ENCODE measurements around the gene CMKLR1. TPM values are rescaled to one million over a fixed set of nuclear protein-coding genes. Genes with fewer than 3 reads are reported as not detected.

The CMKLR1 gene
- total RNA-seq, 4 donors from 2014 or later: 10.2 to 14.5 (median 12.6) TPM

DNA sequence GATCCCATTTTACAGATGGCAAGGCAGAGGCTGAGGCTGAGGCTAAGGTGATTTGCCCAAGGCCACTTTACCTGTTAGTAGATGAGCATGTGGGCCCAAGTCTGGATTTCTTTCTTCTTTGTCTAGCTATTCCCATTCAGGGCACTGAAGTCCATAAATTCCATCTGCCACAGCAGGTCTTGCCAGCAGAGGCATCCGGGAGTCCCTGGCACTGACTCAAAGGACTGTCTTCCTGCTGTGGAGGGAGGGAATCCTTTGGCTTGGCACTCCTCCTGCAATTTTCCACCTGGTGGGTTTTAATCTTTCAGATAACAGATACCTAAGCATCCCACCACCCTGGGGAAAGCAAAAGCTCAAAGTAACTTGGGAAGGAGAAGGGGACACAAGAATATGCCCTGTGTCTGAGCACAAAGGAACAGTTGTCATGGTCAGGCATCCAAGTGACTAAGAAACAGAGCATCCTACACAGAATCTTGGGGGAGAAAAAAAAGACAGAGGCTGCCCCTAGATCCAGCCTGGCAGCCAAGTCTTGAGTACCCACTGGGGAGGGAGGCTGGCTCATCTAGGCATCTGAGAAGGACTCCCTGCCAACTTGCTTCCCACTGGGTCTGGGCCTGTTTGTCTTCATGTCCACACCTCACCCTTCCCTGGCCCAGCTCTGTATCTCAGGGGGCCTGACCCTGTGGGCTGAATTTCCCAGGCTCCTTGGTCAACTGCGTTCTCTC, 35.6 kb upstream of the CMKLR1 start:
- WGBS: 44% methylated on average over 2 of the region's 2 CpGs

GRCh38 chr12:108373111-108373510, 34.0 kb upstream of the CMKLR1 start:
- WGBS: 8% methylated on average over 1 of the region's 1 CpG
- intact Hi-C loops (cut with DNase I): no loop called here
- Histone ChIP-seq H3K4me3 (no peak overlapping the region), H3K27me3 (no peaks in the 10 kb centered on the region), H3K4me1 (peaks cover 0 to 14% (median 9%) of the 10 kb centered on the region in 4 donors), H3K27ac (replicated peaks in 1 of 4) (no peak overlapping the region), H3K36me3 (no peaks in the 10 kb centered on the region), H3K9me3 (peaks cover 0 to 32% (median 16%) of the 10 kb centered on the region in 4 donors)
- DNase-seq (ENCODE audit: extremely low spot score): no peak
- TF ChIP-seq EP300 (IDR thresholded peaks at IDR 0.05): no peak
- no peak for TF ChIP-seq POLR2A (IDR thresholded peaks at IDR 0.05; ENCODE audit: low read depth)
- no peak for TF ChIP-seq POLR2AphosphoS5 (IDR thresholded peaks at IDR 0.05)
- TF ChIP-seq, protein P1, sequence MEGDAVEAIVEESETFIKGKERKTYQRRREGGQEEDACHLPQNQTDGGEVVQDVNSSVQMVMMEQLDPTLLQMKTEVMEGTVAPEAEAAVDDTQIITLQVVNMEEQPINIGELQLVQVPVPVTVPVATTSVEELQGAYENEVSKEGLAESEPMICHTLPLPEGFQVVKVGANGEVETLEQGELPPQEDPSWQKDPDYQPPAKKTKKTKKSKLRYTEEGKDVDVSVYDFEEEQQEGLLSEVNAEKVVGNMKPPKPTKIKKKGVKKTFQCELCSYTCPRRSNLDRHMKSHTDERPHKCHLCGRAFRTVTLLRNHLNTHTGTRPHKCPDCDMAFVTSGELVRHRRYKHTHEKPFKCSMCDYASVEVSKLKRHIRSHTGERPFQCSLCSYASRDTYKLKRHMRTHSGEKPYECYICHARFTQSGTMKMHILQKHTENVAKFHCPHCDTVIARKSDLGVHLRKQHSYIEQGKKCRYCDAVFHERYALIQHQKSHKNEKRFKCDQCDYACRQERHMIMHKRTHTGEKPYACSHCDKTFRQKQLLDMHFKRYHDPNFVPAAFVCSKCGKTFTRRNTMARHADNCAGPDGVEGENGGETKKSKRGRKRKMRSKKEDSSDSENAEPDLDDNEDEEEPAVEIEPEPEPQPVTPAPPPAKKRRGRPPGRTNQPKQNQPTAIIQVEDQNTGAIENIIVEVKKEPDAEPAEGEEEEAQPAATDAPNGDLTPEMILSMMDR (IDR thresholded peaks at IDR 0.05): peak in 1 of 3 experiments; percentile 2

More for the DNA sequence above, 35.6 kb upstream of the CMKLR1 start:
- Histone ChIP-seq H3K36me3 (no peaks in the 10 kb centered on the region), H3K4me3 (no peak overlapping the region), H3K9me3 (peaks cover 0 to 32% (median 16%) of the 10 kb centered on the region in 4 donors), H3K4me1 (peaks cover 0 to 14% (median 9%) of the 10 kb centered on the region in 4 donors), H3K27me3 (no peaks in the 10 kb centered on the region), H3K27ac (replicated peaks in 1 of 4) (no peak overlapping the region)
- TF ChIP-seq EP300 (IDR thresholded peaks at IDR 0.05) (no peak), POLR2AphosphoS5 (IDR thresholded peaks at IDR 0.05) (no peak), POLR2A (IDR thresholded peaks at IDR 0.05; ENCODE audit: low read depth) (no peak)
- TF ChIP-seq, protein P1 (IDR thresholded peaks at IDR 0.05): no peak
- intact Hi-C loops (cut with DNase I): no loop called here
- DNase-seq (ENCODE audit: extremely low spot score): no peak

DNA sequence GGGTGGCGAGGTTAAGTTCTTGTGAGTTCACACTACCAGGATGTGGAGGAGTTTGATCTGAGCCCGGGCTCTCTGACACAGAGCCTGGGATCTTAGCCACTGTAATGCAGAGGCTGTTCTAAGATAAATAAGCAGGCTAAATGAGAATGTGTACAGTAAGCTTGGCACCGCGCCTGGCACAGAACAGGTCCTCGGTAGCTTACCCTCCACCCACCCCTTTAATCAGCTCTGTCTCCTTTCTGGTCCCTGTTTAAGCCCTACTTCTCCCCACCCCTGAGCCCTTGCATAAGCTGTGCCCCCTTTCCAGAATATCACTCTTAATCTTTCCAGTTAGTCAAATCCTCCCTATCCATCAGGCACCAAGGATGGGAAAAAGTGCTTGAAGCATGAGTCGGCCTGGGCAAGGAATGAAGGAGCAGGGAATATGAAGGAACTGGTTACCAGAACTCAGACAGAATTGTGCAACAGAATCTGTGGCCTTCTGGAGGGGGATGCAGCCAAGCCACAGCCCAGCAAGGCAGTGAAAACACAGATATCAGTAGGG, 32.8 kb upstream of the CMKLR1 start:
- WGBS: 43% methylated on average over 6 of the region's 6 CpGs
- Histone ChIP-seq H3K4me3 (no peak overlapping the region), H3K36me3 (no peaks in the 10 kb centered on the region), H3K27ac (replicated peaks in 1 of 4) (peak overlapping the region in 1 of 4 donors; percentile 5), H3K4me1 (peaks cover 0 to 14% (median 9%) of the 10 kb centered on the region in 4 donors), H3K9me3 (peaks cover 0 to 31% (median 14%) of the 10 kb centered on the region in 4 donors), H3K27me3 (no peaks in the 10 kb centered on the region)
- no peak for DNase-seq (ENCODE audit: extremely low spot score)
- intact Hi-C loops (cut with DNase I): no loop called here
- TF ChIP-seq, protein P1 (IDR thresholded peaks at IDR 0.05): no peak
- TF ChIP-seq POLR2A (IDR thresholded peaks at IDR 0.05; ENCODE audit: low read depth) (no peak), POLR2AphosphoS5 (IDR thresholded peaks at IDR 0.05) (no peak), EP300 (IDR thresholded peaks at IDR 0.05) (no peak)

DNA sequence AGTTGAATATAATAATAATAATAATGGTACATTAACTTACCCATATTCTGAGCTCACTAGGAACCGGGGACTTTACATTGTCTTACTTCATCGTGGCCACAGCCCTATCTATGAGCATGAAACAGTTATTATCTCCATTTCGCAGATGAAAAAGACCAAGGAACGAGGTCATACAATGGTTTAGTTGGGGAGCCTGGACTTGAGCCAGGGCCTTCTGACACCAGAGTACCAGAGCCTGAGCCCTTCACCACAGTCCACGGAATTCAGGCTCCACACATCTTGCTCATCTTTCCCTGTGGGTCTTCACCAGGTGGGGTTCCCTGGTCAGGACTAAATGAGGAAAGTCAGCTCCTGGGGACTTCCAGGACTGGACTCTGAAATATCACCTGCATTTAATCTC, 31.3 kb upstream of the CMKLR1 start:
- H3K27me3 ChIP-seq: no peaks in the 10 kb centered on the region
- H3K27ac ChIP-seq (replicated peaks in 1 of 4): no peak overlapping the region
- H3K9me3 ChIP-seq: peaks cover 0 to 17% (median 14%) of the 10 kb centered on the region in 4 donors
- WGBS: 87% methylated on average over 5 of the region's 5 CpGs
- no peaks in the 10 kb centered on the region for H3K36me3 ChIP-seq
- no peak overlapping the region for H3K4me3 ChIP-seq
- H3K4me1 ChIP-seq: peaks cover 0 to 14% (median 9%) of the 10 kb centered on the region in 4 donors
- TF ChIP-seq EP300 (IDR thresholded peaks at IDR 0.05) (no peak), POLR2A (IDR thresholded peaks at IDR 0.05; ENCODE audit: low read depth) (no peak), POLR2AphosphoS5 (IDR thresholded peaks at IDR 0.05) (no peak)
- TF ChIP-seq, protein P1 (IDR thresholded peaks at IDR 0.05): no peak
- intact Hi-C loops (cut with DNase I): no loop called here
- no peak for DNase-seq (ENCODE audit: extremely low spot score)
